ENCODE data around the gene FSTL5. TPM values are rescaled to one million over a fixed set of nuclear protein-coding genes. Genes with fewer than 3 reads are reported as not detected.

The FSTL5 gene
- total RNA-seq, 2 donors from 2014 or later: 0.24 to 1.1 TPM

- WGBS, 2 experiments (ENCODE audit: insufficient coverage in 1 of 2, insufficient read length in 1 of 2): 78 to 86% methylated on average over 2 of the region's 2 CpGs
- Histone ChIP-seq H3K9me3 (ENCODE audit: control insufficient read depth, low read length) (no peaks in the 10 kb centered on the region), H3K27me3 (ENCODE audit: control insufficient read depth, insufficient read depth, low read length, poor library complexity, severe bottlenecking) (no peaks in the 10 kb centered on the region), H3K27ac (ENCODE audit: low read depth, low read length) (no peak overlapping the region), H3K4me3 (ENCODE audit: low read length) (no peak overlapping the region), H3K4me1 (ENCODE audit: control insufficient read depth, insufficient read depth, low read length) (no peaks in the 10 kb centered on the region), H3K9ac (ENCODE audit: extremely low read depth, low read length, poor library complexity, severe bottlenecking) (no peak overlapping the region), H3K36me3 (ENCODE audit: control insufficient read depth, insufficient read depth, low read length) (no peaks in the 10 kb centered on the region)
- Mint-ChIP-seq H3K27me3 (ENCODE audit: insufficient read depth) (no peaks in the 10 kb centered on the region), H3K4me1 (no peaks in the 10 kb centered on the region), H3K9me3 (peaks cover 4% of the 10 kb centered on the region), H3K27ac (no peak overlapping the region), H3K4me3 (no peak overlapping the region), H3K36me3 (ENCODE audit: low read depth) (no peaks in the 10 kb centered on the region)
- TF ChIP-seq CTCF (conservative IDR thresholded peaks at IDR 0.05): no peak
- no peak for DNase-seq
Observed at GRCh38 chr4:161907590-161907955, 256.2 kb downstream of the FSTL5 start.

- Histone ChIP-seq H3K27me3 (ENCODE audit: control insufficient read depth, insufficient read depth, low read length, poor library complexity, severe bottlenecking) (no peaks in the 10 kb centered on the region), H3K4me1 (ENCODE audit: control insufficient read depth, insufficient read depth, low read length) (no peaks in the 10 kb centered on the region), H3K36me3 (ENCODE audit: control insufficient read depth, insufficient read depth, low read length) (no peaks in the 10 kb centered on the region), H3K4me3 (ENCODE audit: low read length) (no peak overlapping the region), H3K9ac (ENCODE audit: extremely low read depth, low read length, poor library complexity, severe bottlenecking) (no peak overlapping the region), H3K9me3 (ENCODE audit: control insufficient read depth, low read length) (no peaks in the 10 kb centered on the region), H3K27ac (ENCODE audit: low read depth, low read length) (no peak overlapping the region)
- DNase-seq: no peak
- Mint-ChIP-seq H3K27me3 (ENCODE audit: insufficient read depth) (no peaks in the 10 kb centered on the region), H3K4me3 (no peak overlapping the region), H3K36me3 (ENCODE audit: low read depth) (no peaks in the 10 kb centered on the region), H3K27ac (no peak overlapping the region), H3K4me1 (no peaks in the 10 kb centered on the region), H3K9me3 (no peaks in the 10 kb centered on the region)
- TF ChIP-seq CTCF (conservative IDR thresholded peaks at IDR 0.05): no peak
- WGBS, 2 experiments (ENCODE audit: insufficient coverage in 1 of 2, insufficient read length in 1 of 2): 67 to 95% methylated on average over 1 to 4 of the region's 4 CpGs
Observed at GRCh38 chr4:161906836-161907589, 256.8 kb downstream of the FSTL5 start.

GRCh38 chr4:161900110-161900509, 263.7 kb downstream of the FSTL5 start:
- no peak overlapping the region for H3K4me3 Mint-ChIP-seq
- H3K4me1 Mint-ChIP-seq: no peaks in the 10 kb centered on the region

More at GRCh38 chr4:161900110-161900509, 263.7 kb downstream of the FSTL5 start:
- Histone ChIP-seq H3K4me3 (ENCODE audit: low read length) (no peak overlapping the region), H3K27ac (ENCODE audit: low read depth, low read length) (no peak overlapping the region), H3K27me3 (ENCODE audit: control insufficient read depth, insufficient read depth, low read length, poor library complexity, severe bottlenecking) (no peaks in the 10 kb centered on the region), H3K9ac (ENCODE audit: extremely low read depth, low read length, poor library complexity, severe bottlenecking) (no peak overlapping the region), H3K4me1 (ENCODE audit: control insufficient read depth, insufficient read depth, low read length) (no peaks in the 10 kb centered on the region), H3K36me3 (ENCODE audit: control insufficient read depth, insufficient read depth, low read length) (no peaks in the 10 kb centered on the region), H3K9me3 (ENCODE audit: control insufficient read depth, low read length) (no peaks in the 10 kb centered on the region)
- no peak for DNase-seq
- Mint-ChIP-seq H3K36me3 (ENCODE audit: low read depth) (no peaks in the 10 kb centered on the region), H3K27ac (no peak overlapping the region), H3K9me3 (no peaks in the 10 kb centered on the region), H3K27me3 (ENCODE audit: insufficient read depth) (no peaks in the 10 kb centered on the region)
- WGBS, 2 experiments (ENCODE audit: insufficient coverage in 1 of 2, insufficient read length in 1 of 2): 80 to 85% methylated on average over 5 to 6 of the region's 6 CpGs
- no peak for TF ChIP-seq CTCF (conservative IDR thresholded peaks at IDR 0.05)

Measured in endodermal cell (in vitro differentiated cells).